Measurements from ENCODE around the gene MAPK12. TPM values are rescaled to one million over a fixed set of nuclear protein-coding genes. Genes with fewer than 3 reads are reported as not detected.

The MAPK12 gene
- total RNA-seq, 1 experiment from 2014 or later, result 74.6 TPM

DNA sequence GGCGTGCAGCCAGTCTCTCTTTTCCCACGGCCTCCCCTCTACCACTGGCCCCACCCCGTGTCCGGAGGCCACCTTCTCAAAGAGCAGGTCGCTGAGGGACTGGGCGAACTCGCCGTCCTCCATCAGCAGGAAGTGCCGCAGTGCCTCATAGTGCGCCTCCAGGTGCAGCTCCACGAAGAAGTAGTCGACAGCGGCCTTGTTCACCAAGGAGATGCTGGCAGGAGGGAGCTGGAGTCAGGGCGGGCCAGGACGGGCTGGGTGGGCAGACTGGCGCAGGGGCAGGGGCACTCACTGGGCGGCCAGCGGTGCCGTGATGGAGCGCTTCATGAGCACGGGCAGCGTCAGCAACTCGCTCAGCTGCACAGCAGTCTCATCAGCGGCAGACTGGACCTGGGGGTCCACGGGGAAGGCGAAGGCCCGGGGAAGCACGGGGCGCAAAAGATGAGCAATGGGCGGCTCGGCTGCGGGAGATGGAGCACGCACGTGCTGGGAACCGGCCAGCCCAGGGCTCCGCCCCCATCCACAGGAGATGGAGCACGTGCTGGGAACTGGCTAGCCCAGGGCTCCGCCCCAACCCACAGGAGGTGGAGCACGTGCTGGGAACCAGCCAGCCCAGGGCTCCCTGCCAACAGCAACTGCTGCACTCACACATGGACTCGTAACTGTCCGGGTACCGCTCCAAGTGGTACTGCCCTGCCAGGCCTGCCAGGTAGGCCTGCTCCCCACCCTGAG lies 42.3 kb downstream of the MAPK12 start:
- in situ Hi-C loops (cut with HindIII; ENCODE audit: low pct_unique_long_range_greater_than_20kb, low sequenced_read_pairs), result no loop called here
- Histone ChIP-seq H3K27me3 (ENCODE audit: control insufficient read depth, insufficient read depth, low read length) (no peaks in the 10 kb centered on the region), H3K36me3 (ENCODE audit: control insufficient read depth, insufficient read depth, low read length) (0 out of 2 replicates have a peak, but pooled peaks cover 2% of the 10 kb centered on the region), H3K27ac (ENCODE audit: low read length) (no peak overlapping the region), H3K4me1 (ENCODE audit: control insufficient read depth, insufficient read depth, low read length) (no peaks in the 10 kb centered on the region), H3K9me3 (ENCODE audit: control insufficient read depth, insufficient read depth, low read depth, low read length) (no peaks in the 10 kb centered on the region), H3K4me3 (ENCODE audit: low read depth in 2 of 2, low read length in 2 of 2) (no peak overlapping the region)
- TF ChIP-seq TCF7L2 (IDR thresholded peaks at IDR 0.05; ENCODE audit: low read depth, low read length), result no peak
- TF ChIP-seq POLR2AphosphoS5 (IDR thresholded peaks at IDR 0.05; ENCODE audit: low read depth, low read length), result no peak
- TF ChIP-seq SIN3A (IDR thresholded peaks at IDR 0.05; ENCODE audit: borderline replicate concordance, insufficient read depth, low read depth, low read length), result no peak
- TF ChIP-seq, protein P1, sequence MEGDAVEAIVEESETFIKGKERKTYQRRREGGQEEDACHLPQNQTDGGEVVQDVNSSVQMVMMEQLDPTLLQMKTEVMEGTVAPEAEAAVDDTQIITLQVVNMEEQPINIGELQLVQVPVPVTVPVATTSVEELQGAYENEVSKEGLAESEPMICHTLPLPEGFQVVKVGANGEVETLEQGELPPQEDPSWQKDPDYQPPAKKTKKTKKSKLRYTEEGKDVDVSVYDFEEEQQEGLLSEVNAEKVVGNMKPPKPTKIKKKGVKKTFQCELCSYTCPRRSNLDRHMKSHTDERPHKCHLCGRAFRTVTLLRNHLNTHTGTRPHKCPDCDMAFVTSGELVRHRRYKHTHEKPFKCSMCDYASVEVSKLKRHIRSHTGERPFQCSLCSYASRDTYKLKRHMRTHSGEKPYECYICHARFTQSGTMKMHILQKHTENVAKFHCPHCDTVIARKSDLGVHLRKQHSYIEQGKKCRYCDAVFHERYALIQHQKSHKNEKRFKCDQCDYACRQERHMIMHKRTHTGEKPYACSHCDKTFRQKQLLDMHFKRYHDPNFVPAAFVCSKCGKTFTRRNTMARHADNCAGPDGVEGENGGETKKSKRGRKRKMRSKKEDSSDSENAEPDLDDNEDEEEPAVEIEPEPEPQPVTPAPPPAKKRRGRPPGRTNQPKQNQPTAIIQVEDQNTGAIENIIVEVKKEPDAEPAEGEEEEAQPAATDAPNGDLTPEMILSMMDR (IDR thresholded peaks at IDR 0.05), result no peak
- TF ChIP-seq, protein P2, sequence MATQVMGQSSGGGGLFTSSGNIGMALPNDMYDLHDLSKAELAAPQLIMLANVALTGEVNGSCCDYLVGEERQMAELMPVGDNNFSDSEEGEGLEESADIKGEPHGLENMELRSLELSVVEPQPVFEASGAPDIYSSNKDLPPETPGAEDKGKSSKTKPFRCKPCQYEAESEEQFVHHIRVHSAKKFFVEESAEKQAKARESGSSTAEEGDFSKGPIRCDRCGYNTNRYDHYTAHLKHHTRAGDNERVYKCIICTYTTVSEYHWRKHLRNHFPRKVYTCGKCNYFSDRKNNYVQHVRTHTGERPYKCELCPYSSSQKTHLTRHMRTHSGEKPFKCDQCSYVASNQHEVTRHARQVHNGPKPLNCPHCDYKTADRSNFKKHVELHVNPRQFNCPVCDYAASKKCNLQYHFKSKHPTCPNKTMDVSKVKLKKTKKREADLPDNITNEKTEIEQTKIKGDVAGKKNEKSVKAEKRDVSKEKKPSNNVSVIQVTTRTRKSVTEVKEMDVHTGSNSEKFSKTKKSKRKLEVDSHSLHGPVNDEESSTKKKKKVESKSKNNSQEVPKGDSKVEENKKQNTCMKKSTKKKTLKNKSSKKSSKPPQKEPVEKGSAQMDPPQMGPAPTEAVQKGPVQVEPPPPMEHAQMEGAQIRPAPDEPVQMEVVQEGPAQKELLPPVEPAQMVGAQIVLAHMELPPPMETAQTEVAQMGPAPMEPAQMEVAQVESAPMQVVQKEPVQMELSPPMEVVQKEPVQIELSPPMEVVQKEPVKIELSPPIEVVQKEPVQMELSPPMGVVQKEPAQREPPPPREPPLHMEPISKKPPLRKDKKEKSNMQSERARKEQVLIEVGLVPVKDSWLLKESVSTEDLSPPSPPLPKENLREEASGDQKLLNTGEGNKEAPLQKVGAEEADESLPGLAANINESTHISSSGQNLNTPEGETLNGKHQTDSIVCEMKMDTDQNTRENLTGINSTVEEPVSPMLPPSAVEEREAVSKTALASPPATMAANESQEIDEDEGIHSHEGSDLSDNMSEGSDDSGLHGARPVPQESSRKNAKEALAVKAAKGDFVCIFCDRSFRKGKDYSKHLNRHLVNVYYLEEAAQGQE (IDR thresholded peaks at IDR 0.05; ENCODE audit: insufficient read depth in 1 of 2, low read depth in 2 of 2, low read length in 1 of 2), result no peak
- DNase-seq (ENCODE audit: low read depth, low spot score) (no peak), ATAC-seq (peak; percentile 55)
- ChIA-PET CTCF (no interaction called here), POLR2A (interaction anchor here (0.6 kb wide), 1 partner anchor 37 kb away, joined by 8 read pairs; no protein-coding TSS in a partner anchor)
- BruUV-seq (replicated peaks), result no TSS peak
- intact Hi-C loops (cut with micrococcal nuclease; ENCODE audit: unreplicated experiment), result no loop called here

DNA sequence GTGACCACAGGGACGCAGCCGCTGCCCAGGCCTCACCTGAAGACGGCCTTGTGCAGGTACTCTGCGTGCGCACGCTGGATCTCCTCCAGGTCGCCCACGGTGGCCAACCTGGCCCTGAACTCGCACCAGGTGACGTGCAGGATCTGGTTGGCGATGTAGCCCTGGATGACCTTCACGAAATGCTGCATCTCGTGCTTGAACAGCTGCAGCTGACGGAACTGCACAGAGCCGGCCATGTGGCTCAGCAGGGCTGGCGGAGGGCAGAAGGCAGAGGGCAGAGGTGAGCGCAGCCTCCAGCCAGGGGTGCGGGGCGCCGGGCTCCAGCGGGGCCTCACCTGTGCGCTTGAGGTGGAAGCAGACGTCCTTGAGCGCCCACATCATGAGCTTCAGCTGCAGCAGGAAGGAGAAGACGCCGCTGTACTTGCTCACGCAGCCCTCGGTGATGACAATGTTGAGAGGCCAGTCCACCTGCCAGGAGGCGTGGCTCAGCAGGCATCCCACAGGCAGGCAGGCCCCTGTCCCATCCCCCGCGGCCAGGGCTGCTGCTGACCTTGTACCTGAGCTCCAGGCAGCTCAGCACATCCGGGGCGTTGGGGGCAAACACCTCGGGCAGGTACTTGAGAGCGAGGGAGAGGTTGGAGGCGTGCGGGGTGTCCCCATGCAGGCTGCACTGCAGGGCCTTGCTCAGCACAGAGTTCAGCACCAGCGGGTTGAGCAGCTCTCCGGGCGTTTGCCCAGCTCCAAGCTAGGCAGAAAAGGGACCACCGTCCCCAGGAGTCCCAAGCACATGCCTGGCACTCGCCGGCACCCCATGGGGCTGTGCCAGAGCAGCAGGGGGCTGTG lies 43.1 kb downstream of the MAPK12 start:
- H3K27ac ChIP-seq (ENCODE audit: low read length), result no peak overlapping the region
- H3K9me3 ChIP-seq (ENCODE audit: control insufficient read depth, insufficient read depth, low read depth, low read length), result no peaks in the 10 kb centered on the region
- intact Hi-C loops (cut with micrococcal nuclease; ENCODE audit: unreplicated experiment), result no loop called here
- in situ Hi-C loops (cut with HindIII; ENCODE audit: low pct_unique_long_range_greater_than_20kb, low sequenced_read_pairs), result no loop called here
- peak; percentile 14; the same call in 1 of the 2 replicates for ATAC-seq
- H3K27me3 ChIP-seq (ENCODE audit: control insufficient read depth, insufficient read depth, low read length), result no peaks in the 10 kb centered on the region
- TF ChIP-seq POLR2AphosphoS5 (IDR thresholded peaks at IDR 0.05; ENCODE audit: low read depth, low read length), result no peak
- TF ChIP-seq, protein P2 (IDR thresholded peaks at IDR 0.05; ENCODE audit: insufficient read depth in 1 of 2, low read depth in 2 of 2, low read length in 1 of 2), result no peak
- TF ChIP-seq, protein P1 (IDR thresholded peaks at IDR 0.05), result no peak
- TF ChIP-seq TCF7L2 (IDR thresholded peaks at IDR 0.05; ENCODE audit: low read depth, low read length), result no peak
- TF ChIP-seq SIN3A (IDR thresholded peaks at IDR 0.05; ENCODE audit: borderline replicate concordance, insufficient read depth, low read depth, low read length), result no peak
- 0 out of 2 replicates have a peak, but pooled peaks cover 2% of the 10 kb centered on the region for H3K36me3 ChIP-seq (ENCODE audit: control insufficient read depth, insufficient read depth, low read length)
- BruUV-seq (replicated peaks), result no TSS peak
- H3K4me1 ChIP-seq (ENCODE audit: control insufficient read depth, insufficient read depth, low read length), result no peaks in the 10 kb centered on the region
- POLR2A ChIA-PET, result interaction anchor here (0.6 kb wide), 1 partner anchor 36 kb away, joined by 8 read pairs; no protein-coding TSS in a partner anchor
- no peak for DNase-seq (ENCODE audit: low read depth, low spot score)
- CTCF ChIA-PET, result no interaction called here
- no peak overlapping the region for H3K4me3 ChIP-seq (ENCODE audit: low read depth in 2 of 2, low read length in 2 of 2)
